IMR-90 (cell line): Measurements from ENCODE around the gene PCNX2. TPM values are rescaled to one million over a fixed set of nuclear protein-coding genes. Genes with fewer than 3 reads are reported as not detected.

Source experiments
- ATAC-seq: fragments of 200-7000 bp; cut with Tn5 transposase; 2 replicates; pipeline ENCODE4 v1.9.1; 2020; ENCODE audit warnings: low read depth, mild to moderate bottlenecking, moderate library complexity
- BruUV-seq: library from RNA; stranded (reverse); fragments of 400-500 nt; replicated peaks from 2 replicates; lab custom pipeline; 2021; lab: Mats Ljungman, UMichigan
- CTCF ChIA-PET: fragments of 300-600 bp; formaldehyde crosslinking; extraction: SDS; loops from one replicate; lab custom pipeline; 2021; ENCODE audit warnings: antibody characterized with exemption; lab: Yijun Ruan, JAX
- POLR2A ChIA-PET: fragments of 300-600 bp; sonication (Branson Sonifier 250); formaldehyde crosslinking; loops from one replicate; lab custom pipeline; 2022; ENCODE audit warnings: antibody characterized with exemption; ENCODE audit not compliant: unreplicated experiment; lab: Charles Lee
- DNase-seq: peaks from one replicate; pipeline ENCODE4 v3.0.0; 2013
- H2AFZ ChIP-seq: replicated peaks from 2 replicates; pipeline ENCODE3; 2013; ENCODE audit warnings: low read length, mild to moderate bottlenecking; ENCODE audit not compliant: poor library complexity
- H2AK5ac ChIP-seq: 2 replicates; pipeline ENCODE4 v1.6.1; 2013; ENCODE audit warnings: low read depth, low read length, inconsistent platforms
- H2AK9ac ChIP-seq: replicated peaks from 2 replicates; pipeline ENCODE3; 2013; ENCODE audit warnings: mild to moderate bottlenecking, low read depth, low read length, moderate library complexity; ENCODE audit not compliant: poor library complexity
- H2BK120ac ChIP-seq: 2 replicates; pipeline ENCODE4 v1.6.1; 2013; ENCODE audit warnings: low read depth, low read length, inconsistent platforms
- H2BK15ac ChIP-seq: 3 replicates; pipeline ENCODE4 v1.6.1; 2013; ENCODE audit warnings: low read depth, low read length, inconsistent platforms
- H2BK20ac ChIP-seq: 2 replicates; pipeline ENCODE4 v1.6.1; 2013; ENCODE audit warnings: low read depth, mild to moderate bottlenecking, inconsistent platforms, low read length, moderate library complexity
- H2BK5ac ChIP-seq: 2 replicates; pipeline ENCODE4 v1.6.1; 2013; ENCODE audit warnings: mild to moderate bottlenecking, low read depth, low read length, inconsistent platforms; ENCODE audit not compliant: poor library complexity, severe bottlenecking
- H3K14ac ChIP-seq: replicated peaks from 2 replicates; pipeline ENCODE4 v1.6.1; 2013; ENCODE audit warnings: low read depth, low read length, inconsistent platforms
- H3K18ac ChIP-seq: 2 replicates; pipeline ENCODE4 v1.6.1; 2013; ENCODE audit warnings: low read depth, low read length, control low read depth
- H3K23ac ChIP-seq: 2 replicates; pipeline ENCODE4 v1.6.1; 2013; ENCODE audit warnings: low read depth, low read length, inconsistent platforms
- H3K27ac ChIP-seq: 2 replicates; pipeline ENCODE4 v1.5.1; 2013; ENCODE audit warnings: mild to moderate bottlenecking, control low read depth, low read length; ENCODE audit not compliant: insufficient read depth
- H3K27me3 ChIP-seq: 2 replicates; pipeline ENCODE4 v1.6.1; 2013; ENCODE audit warnings: low read length; ENCODE audit not compliant: control insufficient read depth, insufficient read depth
- H3K36me3 ChIP-seq: 2 replicates; pipeline ENCODE4 v1.6.1; 2013; ENCODE audit warnings: low read length, mixed read lengths; ENCODE audit not compliant: control insufficient read depth, insufficient read depth
- H3K4ac ChIP-seq: 2 replicates; pipeline ENCODE4 v1.6.1; 2013; ENCODE audit warnings: low read depth, low read length, inconsistent platforms
- H3K4me1 ChIP-seq: 2 replicates; pipeline ENCODE4 v1.6.1; 2013; ENCODE audit warnings: low read length, mixed read lengths; ENCODE audit not compliant: control insufficient read depth, insufficient read depth
- H3K4me2 ChIP-seq: 2 replicates; pipeline ENCODE4 v1.6.1; 2013; ENCODE audit warnings: low read depth, mild to moderate bottlenecking, control low read depth, low read length, moderate library complexity
- H3K4me3 ChIP-seq: 2 replicates; pipeline ENCODE4 v1.5.1; 2013; ENCODE audit warnings: low read depth, mild to moderate bottlenecking, control low read depth, low read length, moderate library complexity; ENCODE audit not compliant: insufficient read depth
- H3K56ac ChIP-seq: 2 replicates; pipeline ENCODE4 v1.6.1; 2013; ENCODE audit warnings: low read length, inconsistent platforms; ENCODE audit not compliant: insufficient read depth; ENCODE audit errors: extremely low read depth
- H3K79me1 ChIP-seq, 2 experiments: 2 replicates each; pipeline ENCODE4 v1.6.1; 2013; ENCODE audit warnings: low read length in 2 of 2, inconsistent platforms in 1 of 2, low read depth in 1 of 2
- H3K9ac ChIP-seq: 2 replicates; pipeline ENCODE4 v1.6.1; 2013; ENCODE audit warnings: low read depth, low read length, control low read depth
- H3K9me1 ChIP-seq: 2 replicates; pipeline ENCODE4 v1.6.1; 2013; ENCODE audit warnings: low read length, inconsistent platforms; ENCODE audit not compliant: insufficient read depth
- H3K9me3 ChIP-seq: 2 replicates; pipeline ENCODE4 v1.6.1; 2013; ENCODE audit warnings: low read length; ENCODE audit not compliant: control insufficient read depth, insufficient read depth
- H4K20me1 ChIP-seq: 2 replicates; pipeline ENCODE4 v1.6.1; 2013; ENCODE audit warnings: low read length, inconsistent platforms; ENCODE audit not compliant: insufficient read depth
- H4K5ac ChIP-seq: 2 replicates; pipeline ENCODE4 v1.6.1; 2013; ENCODE audit warnings: mild to moderate bottlenecking, low read depth, low read length, control low read depth
- H4K8ac ChIP-seq, 2 experiments: 2 replicates each; pipeline ENCODE4 v1.6.1; 2013; ENCODE audit warnings: low read depth in 2 of 2, low read length in 2 of 2, control low read depth in 1 of 2, inconsistent platforms in 1 of 2
- H4K91ac ChIP-seq: 2 replicates; pipeline ENCODE4 v1.6.1; 2013; ENCODE audit warnings: low read depth, low read length, inconsistent platforms; ENCODE audit not compliant: insufficient read depth
- BHLHE40 ChIP-seq: fragments of 150-350 bp; IDR thresholded peaks from 2 replicates; pipeline ENCODE4 v1.6.1; 2016; ENCODE audit warnings: mild to moderate bottlenecking, low read depth, low read length
- CEBPB ChIP-seq: IDR thresholded peaks from 2 replicates; pipeline ENCODE4 v1.6.1; 2012; ENCODE audit warnings: low read depth, low read length, improper control_type of control experiment
- CHD1 ChIP-seq: IDR thresholded peaks from 2 replicates; pipeline ENCODE4 v1.6.1; 2012; ENCODE audit warnings: low read depth, low read length, improper control_type of control experiment
- FOS ChIP-seq: fragments of 150-350 bp; IDR thresholded peaks from 2 replicates; pipeline ENCODE4 v1.6.1; 2016; ENCODE audit warnings: low read depth, low read length
- MAFK ChIP-seq: IDR thresholded peaks from 2 replicates; pipeline ENCODE4 v1.6.1; 2012; ENCODE audit warnings: low read depth, low read length, improper control_type of control experiment
- MAZ ChIP-seq: IDR thresholded peaks from 2 replicates; pipeline ENCODE4 v1.6.1; 2012; ENCODE audit warnings: low read depth, mild to moderate bottlenecking, low read length, improper control_type of control experiment, moderate library complexity, borderline replicate concordance
- MXI1 ChIP-seq: IDR thresholded peaks from 2 replicates; pipeline ENCODE4 v1.6.1; 2012; ENCODE audit warnings: low read depth, mild to moderate bottlenecking, low read length, moderate library complexity, borderline replicate concordance
- NFE2L2 ChIP-seq: fragments of 150-350 bp; IDR thresholded peaks from 2 replicates; pipeline ENCODE4 v1.6.1; 2016; ENCODE audit warnings: low read depth, mild to moderate bottlenecking, low read length
- POLR2A ChIP-seq: IDR thresholded peaks from 2 replicates; pipeline ENCODE4 v1.6.1; 2012; ENCODE audit warnings: mild to moderate bottlenecking, low read depth, low read length
- RAD21 ChIP-seq: IDR thresholded peaks from 2 replicates; pipeline ENCODE4 v1.6.1; 2012; ENCODE audit warnings: low read length, improper control_type of control experiment
- RFX5 ChIP-seq: IDR thresholded peaks from 2 replicates; pipeline ENCODE4 v1.8.0; 2012; ENCODE audit warnings: low read depth, mild to moderate bottlenecking, low read length, moderate library complexity
- SMC3 ChIP-seq: fragments of 150-350 bp; IDR thresholded peaks from 2 replicates; pipeline ENCODE4 v1.6.1; 2016; ENCODE audit warnings: low read depth, mild to moderate bottlenecking, antibody characterized with exemption, low read length, moderate library complexity
- USF2 ChIP-seq: fragments of 150-350 bp; IDR thresholded peaks from 2 replicates; pipeline ENCODE4 v1.6.1; 2017; ENCODE audit warnings: mild to moderate bottlenecking, antibody characterized with exemption, low read length, low read depth
- WGBS, 2 experiments: methylation state at CpG; one replicate each; pipeline versions ENCODE4 v1.1.5 to v1.1.7; 2013; ENCODE audit warnings: missing lambda C conversion rate in 2 of 2; ENCODE audit not compliant: insufficient read length in 1 of 2; ENCODE audit errors: extremely low coverage in 2 of 2; 5-methylcytosine and 5-hydroxymethylcytosine counted together
- dilution Hi-C: fragments of 300-500 bp; cut with HindIII; formaldehyde crosslinking; loops from one replicate; pipeline ENCODE4 v1.14.3; 2018; ENCODE audit warnings: low sequenced_read_pairs; ENCODE audit not compliant: unreplicated experiment
- in situ Hi-C: fragments of 300-500 bp; cut with MboI; formaldehyde crosslinking; loops from 3 replicates; pipeline ENCODE4 v1.14.3; 2019; ENCODE audit warnings: low sequenced_read_pairs, inconsistent platforms, mixed read lengths
- intact Hi-C: fragments of 100-400 bp; cut with micrococcal nuclease; formaldehyde crosslinking; loops from 2 replicates; pipeline ENCODE4 v1.10.0; 2022
- polyA plus RNA-seq, 3 experiments: library from polyadenylated mRNA; depleted of rRNA; stranded (reverse); fragments of >200 nt; gene quantifications; 2 replicates each; pipeline ENCODE4 v1.2.3, GENCODE V29; 2012; ENCODE audit warnings: low replicate concordance in 1 of 3
- total RNA-seq: library from RNA; depleted of rRNA; stranded (reverse); fragments of >200 nt; gene quantifications from 2 replicates; pipeline ENCODE4 v1.2.3, GENCODE V29; 2012
- TF ChIP-seq, protein P1 (sequence below): conservative IDR thresholded peaks from 2 replicates; pipeline ENCODE4 v1.5.1; 2012; ENCODE audit warnings: mild to moderate bottlenecking, low read depth, low read length, improper control_type of control experiment
- TF ChIP-seq, protein P2 (sequence below): fragments of 150-350 bp; IDR thresholded peaks from 2 replicates; pipeline ENCODE4 v1.6.1; 2016; ENCODE audit warnings: low read depth, mild to moderate bottlenecking, low read length, moderate library complexity, borderline replicate concordance

Gene PCNX2
- total and polyA plus RNA-seq, 2 of the 4 experiments (the other 2 are of a cell fraction) = 15.9 to 22.6 TPM

- POLR2A ChIA-PET = no interaction called here
- Histone ChIP-seq H3K4me2 (no peak overlapping the region), H3K4me3 (no peak overlapping the region), H3K79me1 (no peaks in the 10 kb centered on the region), H4K8ac (no peak overlapping the region), H4K5ac (no peak overlapping the region), H3K27me3 (no peaks in the 10 kb centered on the region), H3K27ac (no peak overlapping the region), H3K36me3 (peaks cover 6% of the 10 kb centered on the region), H2BK5ac (no peak overlapping the region), H3K18ac (no peak overlapping the region), H3K9ac (no peak overlapping the region), H2BK20ac (no peak overlapping the region), H3K4ac (no peak overlapping the region), H3K14ac (no peak overlapping the region), H3K9me3 (peaks cover 6% of the 10 kb centered on the region; the same call in 1 of the 2 replicates), H3K4me1 (peaks cover 9% of the 10 kb centered on the region), H3K9me1 (0 out of 2 replicates have a peak, but pooled peaks cover 3% of the 10 kb centered on the region), H4K91ac (no peak overlapping the region), H2AK9ac (no peak overlapping the region), H2AFZ (no peak overlapping the region), H2BK15ac (no peak overlapping the region), H2AK5ac (no peak overlapping the region), H2BK120ac (no peak overlapping the region), H3K23ac (no peak overlapping the region), H4K20me1 (no peaks in the 10 kb centered on the region), H3K56ac (no peak overlapping the region)
- intact Hi-C loops = no loop called here
- dilution Hi-C loops = no loop called here
- in situ Hi-C loops = no loop called here
- no peak for TF ChIP-seq NFE2L2
- no peak for TF ChIP-seq RFX5
- TF ChIP-seq FOS = no peak
- TF ChIP-seq, protein P1, sequence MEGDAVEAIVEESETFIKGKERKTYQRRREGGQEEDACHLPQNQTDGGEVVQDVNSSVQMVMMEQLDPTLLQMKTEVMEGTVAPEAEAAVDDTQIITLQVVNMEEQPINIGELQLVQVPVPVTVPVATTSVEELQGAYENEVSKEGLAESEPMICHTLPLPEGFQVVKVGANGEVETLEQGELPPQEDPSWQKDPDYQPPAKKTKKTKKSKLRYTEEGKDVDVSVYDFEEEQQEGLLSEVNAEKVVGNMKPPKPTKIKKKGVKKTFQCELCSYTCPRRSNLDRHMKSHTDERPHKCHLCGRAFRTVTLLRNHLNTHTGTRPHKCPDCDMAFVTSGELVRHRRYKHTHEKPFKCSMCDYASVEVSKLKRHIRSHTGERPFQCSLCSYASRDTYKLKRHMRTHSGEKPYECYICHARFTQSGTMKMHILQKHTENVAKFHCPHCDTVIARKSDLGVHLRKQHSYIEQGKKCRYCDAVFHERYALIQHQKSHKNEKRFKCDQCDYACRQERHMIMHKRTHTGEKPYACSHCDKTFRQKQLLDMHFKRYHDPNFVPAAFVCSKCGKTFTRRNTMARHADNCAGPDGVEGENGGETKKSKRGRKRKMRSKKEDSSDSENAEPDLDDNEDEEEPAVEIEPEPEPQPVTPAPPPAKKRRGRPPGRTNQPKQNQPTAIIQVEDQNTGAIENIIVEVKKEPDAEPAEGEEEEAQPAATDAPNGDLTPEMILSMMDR = no peak
- no peak for TF ChIP-seq RAD21
- TF ChIP-seq MAFK = no peak
- TF ChIP-seq CEBPB = no peak
- no peak for TF ChIP-seq MXI1
- TF ChIP-seq USF2 = no peak
- TF ChIP-seq BHLHE40 = no peak
- TF ChIP-seq, protein P2, sequence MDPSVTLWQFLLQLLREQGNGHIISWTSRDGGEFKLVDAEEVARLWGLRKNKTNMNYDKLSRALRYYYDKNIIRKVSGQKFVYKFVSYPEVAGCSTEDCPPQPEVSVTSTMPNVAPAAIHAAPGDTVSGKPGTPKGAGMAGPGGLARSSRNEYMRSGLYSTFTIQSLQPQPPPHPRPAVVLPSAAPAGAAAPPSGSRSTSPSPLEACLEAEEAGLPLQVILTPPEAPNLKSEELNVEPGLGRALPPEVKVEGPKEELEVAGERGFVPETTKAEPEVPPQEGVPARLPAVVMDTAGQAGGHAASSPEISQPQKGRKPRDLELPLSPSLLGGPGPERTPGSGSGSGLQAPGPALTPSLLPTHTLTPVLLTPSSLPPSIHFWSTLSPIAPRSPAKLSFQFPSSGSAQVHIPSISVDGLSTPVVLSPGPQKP = no peak
- TF ChIP-seq SMC3 = no peak
- TF ChIP-seq CHD1 = no peak
- no peak for TF ChIP-seq POLR2A
- TF ChIP-seq MAZ = no peak
- 100% methylated on average over 1 of the region's 3 CpGs; no CpG with 5 or more reads in 1 of the 2 experiments for WGBS, 2 experiments
- CTCF ChIA-PET = interaction anchor here (0.5 kb wide), 1 partner anchor 40 kb away, joined by 3 read pairs; no protein-coding TSS in a partner anchor
- ATAC-seq = no peak
- no TSS peak for BruUV-seq
- DNase-seq = no peak
Observed at GRCh38 chr1:232992227-232992626, 303.3 kb downstream of the PCNX2 start.
